ENCODE data around the gene SCGB3A2. TPM values are rescaled to one million over a fixed set of nuclear protein-coding genes. Genes with fewer than 3 reads are reported as not detected.
"Not testable (repeated sequence)": the region's sequence is repeated elsewhere in the genome, so short reads cannot be mapped to it uniquely, and the experiment has no call there.

The SCGB3A2 gene
- total RNA-seq, 1 experiment from 2014 or later = not detected

DNA sequence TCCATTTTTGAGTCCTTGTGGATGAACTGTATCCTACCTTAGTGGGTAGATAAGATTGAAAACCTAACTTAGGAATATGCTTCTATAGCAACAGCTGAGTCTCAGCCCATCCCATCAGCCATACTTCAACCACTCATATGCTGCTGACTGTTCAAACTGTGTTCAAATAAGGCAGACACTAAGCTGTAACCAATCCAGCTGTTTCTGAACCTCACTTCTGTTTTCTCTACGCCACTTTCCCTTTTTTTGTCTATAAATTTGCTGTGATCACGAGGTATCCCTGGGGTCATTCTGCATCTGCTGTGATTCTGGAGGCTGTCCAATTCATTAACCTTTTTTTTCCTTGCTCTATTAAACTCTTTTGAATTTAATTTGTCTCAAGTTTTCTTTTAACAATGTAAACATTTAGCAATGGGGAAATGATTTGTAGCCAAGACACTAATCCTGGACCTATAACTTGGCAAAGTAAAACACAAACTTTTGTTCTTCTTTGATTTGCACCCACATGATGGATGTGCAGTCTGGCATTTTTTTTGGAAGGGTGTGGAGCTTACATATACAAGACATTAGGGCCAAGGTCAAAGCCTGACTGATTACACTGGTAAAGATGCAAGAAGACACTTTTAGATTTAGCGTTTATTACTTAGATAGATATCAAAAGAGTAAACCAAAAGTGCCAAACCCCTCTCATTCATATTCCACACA is 14.9 kb upstream of the SCGB3A2 start:
- no peak for DNase-seq (ENCODE audit: low spot score)

DNA sequence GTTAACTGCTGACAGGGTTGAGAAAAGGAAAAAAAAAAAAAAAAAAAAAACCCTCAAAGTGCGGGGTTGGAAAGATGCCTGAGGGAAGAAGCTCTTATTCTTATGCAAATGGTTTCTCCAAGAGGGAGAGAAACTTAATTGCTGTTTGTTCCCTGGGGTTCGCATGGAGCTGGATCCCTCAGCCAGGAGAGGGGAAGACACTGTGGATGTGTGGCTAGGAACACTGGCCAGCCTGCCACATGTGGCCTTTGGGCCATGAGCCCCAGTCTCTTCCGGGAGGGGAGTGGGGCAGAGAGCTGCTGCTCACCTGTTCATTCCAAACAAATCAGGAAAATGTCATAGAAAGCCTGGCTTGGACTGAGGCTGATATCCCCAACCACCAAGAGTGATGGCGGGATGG is 9.4 kb upstream of the SCGB3A2 start:
- DNase-seq (ENCODE audit: low spot score) = no peak

DNA sequence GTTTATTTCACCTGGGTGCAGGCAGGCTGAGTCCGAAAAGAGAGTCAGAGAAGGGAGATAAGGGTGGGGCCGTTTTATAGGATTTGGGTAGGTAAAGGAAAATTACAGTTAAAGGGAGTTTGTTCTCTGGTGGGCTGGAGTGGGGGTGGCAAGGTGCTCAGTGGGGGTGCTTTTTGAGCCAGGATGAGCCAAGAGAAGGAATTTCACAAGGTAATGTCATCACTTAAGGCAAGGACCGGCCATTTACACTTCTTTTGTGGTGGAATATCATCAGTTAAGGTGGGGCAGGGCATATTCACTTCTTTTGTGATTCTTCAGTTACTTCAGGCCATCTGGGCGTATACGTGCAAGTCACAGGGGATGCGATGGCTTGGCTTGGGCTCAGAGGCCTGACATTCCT is 8.6 kb upstream of the SCGB3A2 start:
- DNase-seq (ENCODE audit: low spot score) = not testable (repeated sequence)

DNA sequence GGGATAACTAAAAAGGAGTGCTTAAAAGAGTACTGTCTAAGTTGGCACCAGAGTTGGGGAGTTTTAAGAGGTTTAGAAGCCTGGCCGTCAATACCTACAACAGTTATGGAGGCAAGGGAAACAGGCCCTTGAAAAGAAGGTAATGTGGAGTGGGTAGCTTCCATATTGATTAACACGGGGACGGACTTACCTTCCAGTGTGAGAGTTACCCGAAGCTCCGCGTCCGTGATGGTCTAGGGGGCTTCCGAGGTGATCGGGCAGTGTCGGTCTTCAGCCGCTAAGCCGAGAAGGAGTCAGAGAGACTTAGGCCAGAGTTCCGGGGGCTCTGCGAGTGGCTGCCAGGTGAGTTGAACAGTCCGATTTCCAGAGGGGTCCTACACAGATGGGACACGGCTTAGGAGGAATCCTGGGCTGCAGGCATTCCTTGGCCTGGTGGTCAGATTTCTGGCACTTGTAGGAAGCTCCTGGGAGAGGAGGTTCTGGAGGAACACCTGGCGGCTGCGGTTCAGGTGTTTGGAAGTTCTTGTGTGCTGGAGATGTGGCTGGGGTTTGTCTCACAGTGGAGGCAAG is 6.4 kb upstream of the SCGB3A2 start:
- not testable (repeated sequence) for DNase-seq (ENCODE audit: low spot score)

DNA sequence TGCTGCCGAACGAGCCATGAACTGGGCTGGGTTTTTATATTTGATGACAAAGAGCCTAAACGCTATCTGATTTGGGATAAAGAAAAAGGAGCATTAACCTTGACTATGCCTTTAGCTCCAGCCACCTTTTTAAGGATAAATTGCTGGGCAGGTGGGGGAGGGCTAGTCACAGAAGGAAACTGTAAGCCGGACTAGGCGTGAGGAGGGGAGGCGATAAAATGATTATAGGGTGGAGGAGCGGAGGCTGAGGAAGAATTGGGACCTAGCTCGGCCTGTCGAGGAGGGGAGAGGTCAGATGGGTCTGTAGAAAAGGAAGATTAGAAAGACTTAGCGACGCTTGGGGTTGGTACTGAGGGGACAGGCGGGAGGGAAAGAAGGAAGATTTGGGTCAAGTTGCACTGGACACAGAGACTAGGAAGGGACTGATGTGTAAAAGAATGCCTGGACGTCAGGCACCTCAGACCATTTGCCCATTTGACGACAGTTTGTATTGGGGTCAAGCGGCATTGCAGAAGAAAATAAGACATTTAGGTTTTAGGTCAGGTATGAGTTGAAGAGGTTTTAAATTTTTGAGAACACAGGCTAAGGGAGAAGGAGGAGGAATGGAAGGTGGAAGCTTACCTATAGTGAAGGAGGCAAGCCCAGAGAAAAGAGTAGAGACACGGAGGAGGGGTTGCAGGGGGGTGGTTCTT is 5.6 kb upstream of the SCGB3A2 start:
- not testable (repeated sequence) for DNase-seq (ENCODE audit: low spot score)

DNA sequence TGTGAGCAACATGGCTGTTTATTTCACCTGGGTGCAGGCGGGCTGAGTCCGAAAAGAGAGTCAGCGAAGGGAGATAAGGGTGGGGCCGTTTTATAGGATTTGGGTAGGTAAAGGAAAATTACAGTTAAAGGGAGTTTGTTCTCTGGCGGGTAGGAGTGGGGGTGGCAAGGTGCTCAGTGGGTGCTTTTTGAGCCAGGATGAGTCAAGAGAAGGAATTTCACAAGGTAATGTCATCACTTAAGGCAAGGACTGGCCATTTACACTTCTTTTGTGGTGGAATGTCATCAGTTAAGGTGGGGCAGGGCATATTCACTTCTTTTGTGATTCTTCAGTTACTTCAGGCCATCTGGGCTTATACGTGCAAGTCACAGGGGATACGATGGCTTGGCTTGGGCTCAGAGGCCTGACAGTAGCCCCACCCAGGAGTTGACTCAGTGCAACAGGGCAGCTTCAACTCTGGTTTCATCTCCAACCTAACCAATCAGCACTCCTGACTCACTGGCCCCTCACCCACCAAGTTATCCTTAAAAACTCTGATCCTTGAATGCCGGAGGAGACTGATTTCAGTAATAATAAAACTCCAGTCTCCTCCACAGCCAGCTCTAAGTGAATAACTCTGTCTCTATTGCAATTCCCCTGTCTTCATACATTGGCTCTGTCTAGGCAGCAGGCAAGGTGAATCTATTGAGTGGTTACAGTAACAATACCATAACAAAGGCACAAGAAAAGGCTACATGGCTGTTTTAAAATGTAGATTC is 4.2 kb upstream of the SCGB3A2 start:
- not testable (repeated sequence) for DNase-seq (ENCODE audit: low spot score)

DNA sequence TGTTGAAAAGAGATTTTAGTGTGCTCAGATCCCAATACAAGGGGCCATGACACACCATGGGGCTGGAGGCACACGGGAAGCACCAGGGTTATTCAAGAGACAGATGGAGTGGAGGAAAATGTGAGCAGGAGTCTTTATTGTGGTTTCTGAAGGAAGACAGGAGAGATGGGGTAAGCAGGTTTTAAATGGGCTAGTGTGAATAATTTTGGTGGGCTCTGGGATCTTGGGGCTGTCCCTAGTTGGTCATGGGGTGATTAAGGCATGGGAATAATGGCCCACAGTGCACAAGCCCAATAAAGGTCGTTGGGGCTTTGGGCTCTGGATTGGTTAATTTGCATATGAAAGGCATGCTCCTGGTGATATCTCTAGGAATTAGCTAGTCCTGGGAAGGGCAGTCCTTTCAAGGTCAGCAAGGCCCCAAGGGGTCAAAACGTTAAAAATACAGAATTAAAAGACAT is 3.6 kb upstream of the SCGB3A2 start:
- no peak for DNase-seq (ENCODE audit: low spot score)

DNA sequence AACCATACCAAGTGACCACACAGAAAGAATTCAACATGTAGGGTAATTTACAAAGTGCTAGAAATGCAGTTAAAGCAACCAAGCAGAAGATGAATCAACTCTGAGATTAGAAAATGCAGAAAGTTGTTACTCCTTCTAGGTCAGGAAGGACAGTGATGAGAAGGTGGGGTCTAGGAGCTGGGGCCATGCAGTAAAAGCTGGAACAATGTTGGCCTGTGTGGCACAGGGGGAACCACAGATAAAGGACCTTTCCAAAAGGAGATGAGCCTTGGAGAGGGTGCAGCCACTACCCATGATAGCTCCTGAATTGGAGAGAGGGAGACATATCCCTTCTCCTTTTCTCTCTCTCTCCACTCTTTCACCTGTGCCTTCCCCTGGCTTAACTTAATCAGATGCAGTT is 2.4 kb upstream of the SCGB3A2 start:
- DNase-seq (ENCODE audit: low spot score) = no peak

DNA sequence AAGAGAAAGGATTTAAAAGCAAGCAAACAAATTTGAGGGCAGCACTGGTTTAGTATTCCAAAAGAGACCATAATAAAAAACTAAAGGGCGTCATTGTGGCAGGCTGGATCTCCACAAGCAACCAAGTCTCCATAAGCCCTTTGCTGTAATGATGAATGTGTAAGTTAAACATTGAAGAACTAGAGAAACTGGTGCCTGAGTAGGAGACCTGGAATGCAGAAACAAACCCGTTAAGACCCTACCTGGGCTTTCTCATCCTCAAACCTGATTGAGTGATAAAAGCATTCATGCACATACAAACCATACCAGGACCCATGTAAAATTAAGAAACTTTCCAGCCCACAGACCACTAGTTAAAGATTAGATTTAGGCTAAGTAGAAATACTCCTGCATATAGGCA is 1.9 kb upstream of the SCGB3A2 start:
- no peak for DNase-seq (ENCODE audit: low spot score)

DNA sequence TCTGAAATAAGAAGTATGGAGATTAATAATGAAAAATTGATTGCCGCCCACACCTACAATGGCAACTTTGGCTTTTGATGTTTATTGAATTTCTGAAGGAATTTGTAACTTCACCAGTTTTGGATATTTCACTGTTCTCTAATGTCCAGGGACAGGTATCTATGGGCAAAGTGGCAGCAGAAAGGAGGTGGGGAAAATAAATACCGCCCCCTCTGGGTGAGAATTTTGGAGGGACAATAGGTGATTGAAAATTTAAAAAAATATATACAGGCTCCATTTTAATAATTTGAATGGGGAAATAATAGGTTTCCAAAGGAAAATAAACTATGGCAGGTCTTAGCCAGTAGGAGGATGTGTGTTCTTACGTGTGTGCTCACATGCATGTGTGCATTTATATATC is 1.3 kb downstream of the SCGB3A2 start:
- no peak for DNase-seq (ENCODE audit: low spot score)

DNA sequence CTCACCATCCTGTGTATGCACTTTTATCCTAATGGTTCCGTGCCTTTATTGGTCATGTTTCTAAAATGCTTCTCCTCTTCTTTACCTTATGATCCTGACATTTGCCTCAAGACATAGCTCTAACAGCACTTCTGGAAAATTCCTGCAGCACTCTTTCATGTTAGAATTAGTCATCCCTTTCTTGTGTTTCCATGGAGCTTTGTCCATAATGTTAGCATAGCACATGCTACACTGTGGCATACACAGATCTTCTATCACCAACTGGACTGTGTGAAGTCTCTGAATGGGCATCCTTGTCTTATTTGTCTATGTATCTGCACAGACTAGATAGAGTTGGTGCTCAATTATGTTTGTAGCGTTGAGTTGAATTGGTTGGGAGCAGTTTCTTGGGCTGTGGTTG is 2.0 kb downstream of the SCGB3A2 start:
- DNase-seq (ENCODE audit: low spot score) = no peak

DNA sequence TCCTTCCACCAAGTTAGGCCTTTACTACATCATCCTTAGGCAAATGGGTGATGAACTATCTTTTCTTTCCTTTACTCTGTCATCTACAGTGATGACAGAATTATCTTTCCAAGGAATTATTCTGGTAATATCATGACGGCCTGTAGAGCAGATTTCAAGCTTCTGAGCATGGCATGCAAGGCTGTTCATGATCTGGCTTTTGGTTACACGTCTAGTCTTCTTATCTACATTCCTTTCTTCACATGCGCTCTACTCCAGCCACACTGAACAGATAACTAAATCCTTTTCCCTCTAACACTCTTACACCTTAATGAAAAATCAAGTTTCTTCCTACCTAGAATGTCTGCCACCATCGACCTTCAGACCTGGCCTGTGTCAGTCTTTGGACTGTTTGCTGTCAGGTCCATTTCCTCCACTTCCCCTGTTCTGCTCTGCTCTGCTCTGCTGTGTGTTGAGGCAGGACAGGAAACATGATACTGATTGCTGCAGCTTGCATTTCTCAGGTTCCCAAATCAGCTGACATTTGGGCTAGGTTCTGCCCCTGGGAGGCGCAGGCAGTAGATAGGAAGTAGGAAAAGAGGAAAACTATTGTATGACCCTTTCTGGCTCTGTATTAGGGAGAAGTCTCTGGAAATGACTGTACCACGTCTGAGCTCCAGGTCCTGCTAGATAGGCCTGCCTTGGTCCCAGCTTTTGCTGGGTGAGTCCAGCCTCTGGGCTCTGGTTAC is 4.2 kb downstream of the SCGB3A2 start:
- no peak for DNase-seq (ENCODE audit: low spot score)

DNA sequence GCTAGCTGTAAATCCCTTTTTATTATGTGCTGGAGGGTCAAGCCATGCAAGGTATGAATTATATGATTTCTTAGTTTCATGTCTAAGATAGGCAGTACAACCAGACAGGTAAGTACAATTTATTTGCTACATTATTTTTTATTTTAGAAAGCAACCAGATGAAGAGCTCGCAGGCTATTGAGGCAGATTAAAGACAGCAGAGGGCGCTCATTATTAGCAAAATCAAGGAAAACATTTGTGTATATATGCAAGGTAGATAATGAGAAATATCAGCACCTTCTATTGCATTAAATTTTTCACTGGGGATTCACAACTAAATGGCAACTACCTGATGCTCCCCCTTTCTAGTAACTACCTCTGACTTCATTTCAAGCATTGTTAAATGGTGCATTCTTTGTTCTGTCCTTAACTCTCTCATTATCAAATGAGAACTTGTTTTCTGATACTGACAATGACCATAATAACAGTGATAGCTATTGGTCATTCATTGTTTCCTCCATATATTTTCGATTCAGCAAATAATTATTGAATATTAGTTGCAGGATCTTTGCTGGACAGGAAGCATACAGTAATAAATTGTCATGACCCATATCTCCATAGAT is 8.6 kb downstream of the SCGB3A2 start:
- DNase-seq (ENCODE audit: low spot score) = peak; percentile 56

DNA sequence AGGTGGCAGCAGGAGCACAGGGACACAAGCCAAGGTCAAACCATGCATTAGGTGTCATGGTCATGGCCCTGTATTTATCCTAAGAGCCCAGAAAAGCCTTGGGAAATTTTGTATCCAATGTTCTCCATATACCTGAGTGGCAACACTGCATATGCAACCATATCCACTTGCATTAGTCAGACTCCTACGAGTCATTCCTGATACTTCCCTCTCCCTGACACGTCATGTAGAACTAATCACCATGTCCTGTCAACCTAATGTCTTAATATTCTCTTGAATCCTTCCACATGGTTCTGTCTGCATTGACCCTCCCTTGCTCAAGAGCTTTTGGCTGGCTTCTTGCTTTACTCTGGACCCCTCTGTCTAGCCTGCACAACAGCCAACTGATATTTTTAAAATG is 9.4 kb downstream of the SCGB3A2 start:
- no peak for DNase-seq (ENCODE audit: low spot score)

DNA sequence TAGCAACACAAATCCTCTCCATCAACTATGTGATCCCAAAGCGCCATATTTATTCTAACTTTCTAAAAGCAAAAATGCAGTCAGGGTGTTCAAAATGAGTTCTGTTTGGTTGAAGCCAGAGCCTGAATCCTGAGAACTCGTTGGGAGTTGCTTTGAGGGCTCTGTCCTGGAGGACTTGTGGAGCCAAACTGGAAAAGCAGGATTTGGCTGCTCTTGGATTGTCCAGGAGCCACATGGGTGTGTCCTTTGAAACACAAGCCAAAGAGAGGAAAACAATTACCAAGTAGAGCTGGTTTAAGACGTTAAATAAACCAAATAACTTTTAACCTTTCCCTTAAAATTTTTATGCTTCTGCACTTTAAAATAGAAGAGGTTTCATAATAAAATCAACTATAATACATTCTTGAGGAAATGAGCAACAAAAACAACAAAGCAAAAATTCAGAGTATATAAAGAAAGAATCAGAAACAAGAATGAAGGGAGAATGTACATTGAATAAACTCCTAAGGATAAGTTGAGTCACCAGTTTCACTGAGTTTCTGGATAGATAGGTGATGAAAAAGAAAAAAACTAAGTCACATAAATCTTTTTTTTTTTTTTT is 14.3 kb downstream of the SCGB3A2 start:
- peak; percentile 33 for DNase-seq (ENCODE audit: low spot score)

DNA sequence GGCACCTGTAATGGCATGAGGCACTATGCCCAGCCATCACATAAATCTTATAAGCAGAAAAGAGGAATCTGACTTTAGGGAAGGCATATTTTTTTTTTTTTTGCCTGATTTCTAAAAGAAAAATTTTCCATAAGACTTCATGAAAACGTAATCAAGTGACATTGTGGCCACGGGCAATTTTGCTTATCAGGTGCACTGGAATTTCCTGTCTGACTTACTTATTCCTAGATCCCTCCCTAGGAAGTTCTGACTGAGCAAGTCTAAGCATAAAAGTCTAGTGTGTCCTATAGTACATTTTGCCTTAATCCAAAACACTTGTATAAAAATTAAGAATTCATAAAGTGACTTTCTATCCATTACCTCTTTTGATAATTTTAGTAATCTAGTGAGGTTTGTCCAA is 15.3 kb downstream of the SCGB3A2 start:
- DNase-seq (ENCODE audit: low spot score) = peak; percentile 69

DNA sequence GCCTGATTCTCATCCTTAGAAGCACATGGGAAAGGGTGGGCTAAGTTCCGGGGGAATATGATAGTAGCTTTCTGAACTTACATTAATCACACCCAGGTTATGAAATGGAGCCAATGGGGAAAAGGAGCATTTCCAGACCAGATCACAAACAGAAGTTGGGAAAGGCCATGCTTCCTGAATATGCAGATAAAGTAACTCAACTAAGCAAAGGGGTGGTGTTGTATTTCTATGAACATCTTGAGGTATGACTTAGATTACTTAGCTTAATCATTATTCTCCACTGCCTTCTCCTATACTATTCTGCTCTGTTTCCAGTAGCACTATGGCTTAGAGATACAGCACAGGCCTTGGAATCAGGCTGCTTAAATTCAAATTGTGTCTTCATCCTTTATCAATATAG is 17.4 kb downstream of the SCGB3A2 start:
- no peak for DNase-seq (ENCODE audit: low spot score)

DNA sequence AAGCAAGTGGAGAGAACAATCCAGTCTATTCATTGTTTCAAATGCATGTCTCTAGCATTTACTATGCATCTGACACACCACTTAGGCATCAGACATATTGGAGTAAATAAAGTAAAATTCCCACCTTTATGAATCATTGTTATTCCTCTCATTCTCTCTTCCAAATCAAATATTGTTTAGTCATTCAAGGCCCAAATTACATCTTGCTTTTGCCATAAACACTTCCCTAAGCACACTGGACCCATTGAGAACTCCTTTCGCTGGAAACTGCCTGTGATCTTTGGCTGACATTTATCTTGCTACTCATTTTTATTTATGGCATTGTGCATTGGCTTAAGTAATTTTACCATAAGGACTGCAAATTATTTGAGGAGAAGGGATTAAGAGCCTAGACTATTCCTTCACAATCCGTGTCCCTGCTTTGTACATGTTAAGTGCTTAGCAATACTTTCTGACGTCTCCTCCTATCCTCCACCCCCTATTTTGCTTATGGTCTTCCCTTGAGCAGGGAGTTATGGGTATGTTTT is 20.4 kb downstream of the SCGB3A2 start:
- DNase-seq (ENCODE audit: low spot score) = peak; percentile 58

DNA sequence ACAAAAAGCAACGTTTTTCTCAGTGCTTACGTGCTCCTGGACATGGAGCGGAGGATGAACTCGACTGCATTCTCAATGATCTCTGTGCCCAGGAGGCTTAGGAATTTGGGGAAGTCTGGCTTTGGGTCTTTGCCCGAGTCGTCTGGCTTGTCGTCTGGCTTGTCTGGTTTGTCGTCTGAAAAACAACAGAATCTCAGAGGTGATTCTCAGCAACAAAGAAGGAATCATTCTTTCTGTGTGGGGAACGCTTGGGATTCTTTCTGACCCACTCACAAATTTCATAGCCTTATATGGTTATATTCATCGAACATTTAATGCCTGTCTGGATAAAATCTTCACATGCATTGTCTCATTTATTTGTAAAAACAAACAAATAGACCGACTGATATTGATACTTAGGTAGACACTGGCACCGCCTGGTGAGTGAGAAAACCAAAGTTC is 23.1 kb downstream of the SCGB3A2 start:
- peak; percentile 55 for DNase-seq (ENCODE audit: low spot score)

DNA sequence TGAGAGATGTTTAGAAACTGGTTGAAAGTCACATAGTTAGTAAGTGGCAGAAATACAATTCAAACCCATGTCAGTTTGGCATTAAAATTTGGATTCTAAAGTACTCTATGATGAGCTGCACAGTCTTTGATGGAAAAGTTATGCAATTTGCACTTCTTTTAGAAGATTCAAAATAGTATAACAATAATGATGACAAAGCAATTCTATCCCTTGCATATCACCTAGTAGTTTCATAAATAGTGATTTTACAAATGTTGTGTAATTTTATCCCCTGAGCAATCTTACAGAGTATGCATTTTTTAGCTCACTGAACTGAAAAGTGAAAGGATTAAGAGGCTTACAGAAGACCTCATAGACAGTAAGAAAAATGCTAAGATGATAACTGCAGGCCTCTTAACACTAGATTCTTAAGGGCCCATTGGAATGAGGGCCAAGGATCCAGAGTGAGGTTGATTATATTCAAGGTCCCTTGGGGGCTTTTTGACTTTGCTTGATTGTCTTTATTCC is 24.2 kb downstream of the SCGB3A2 start:
- no peak for DNase-seq (ENCODE audit: low spot score)
